ENCODE measurements around the gene MDC1.

Gene MDC1

DNA sequence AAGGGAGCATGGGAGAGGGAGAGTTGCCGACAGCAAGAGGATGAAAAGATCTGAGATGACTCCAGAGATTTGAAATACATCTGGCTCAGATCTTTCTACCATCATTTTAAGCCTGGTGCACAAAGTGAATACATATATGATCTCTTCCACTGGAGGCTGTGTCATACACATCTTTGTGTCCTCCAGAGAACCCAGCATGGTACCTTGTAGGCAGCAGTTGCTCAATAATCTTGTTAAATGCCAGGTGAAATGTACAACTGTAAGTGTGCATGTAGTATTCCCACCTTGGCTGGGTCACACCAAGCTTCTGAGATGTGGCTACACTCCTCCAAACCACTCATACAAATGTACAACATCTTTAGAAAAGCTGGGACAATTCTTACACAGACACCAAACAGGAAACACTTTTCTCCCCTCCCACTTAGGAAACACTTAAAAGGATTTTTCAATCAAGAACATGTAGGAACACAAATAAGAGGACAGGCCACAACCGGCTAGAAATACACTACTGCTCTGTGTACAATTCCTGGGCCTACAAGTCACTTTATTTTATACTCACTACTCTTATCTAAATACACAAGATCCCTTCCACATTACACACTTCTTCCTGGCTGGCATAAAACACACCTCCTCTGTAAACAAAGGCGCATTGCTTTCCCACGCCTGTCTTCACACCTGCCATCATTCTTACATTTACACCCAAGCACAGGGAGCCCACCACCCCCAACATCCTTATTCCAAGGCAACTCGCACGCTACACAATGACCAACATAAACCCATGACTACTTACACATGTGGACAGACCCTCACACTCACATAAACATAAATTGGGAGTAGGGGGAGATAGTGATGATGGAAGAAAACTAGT lies 31.1 kb upstream of the MDC1 start:
- DNase-seq: no peak

DNA sequence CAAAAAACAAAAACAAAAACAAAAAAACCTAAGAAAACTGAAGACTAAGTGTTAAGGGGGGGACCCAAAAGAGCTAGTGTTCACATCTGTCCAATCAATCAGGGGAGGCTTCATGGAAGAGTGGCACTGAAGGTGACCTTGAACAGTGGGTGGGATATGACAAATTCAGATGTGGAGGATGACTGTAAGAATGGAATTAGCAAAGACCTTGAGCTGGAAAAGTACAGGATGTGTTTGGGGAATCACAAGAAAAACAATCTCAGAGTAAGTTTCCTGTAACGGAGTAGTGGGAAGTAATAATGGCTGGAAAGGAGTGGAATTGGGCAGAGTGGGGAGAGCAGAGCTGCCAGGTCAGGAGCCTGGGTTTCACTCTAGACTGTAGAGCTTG lies 30.2 kb upstream of the MDC1 start:
- no peak for DNase-seq

DNA sequence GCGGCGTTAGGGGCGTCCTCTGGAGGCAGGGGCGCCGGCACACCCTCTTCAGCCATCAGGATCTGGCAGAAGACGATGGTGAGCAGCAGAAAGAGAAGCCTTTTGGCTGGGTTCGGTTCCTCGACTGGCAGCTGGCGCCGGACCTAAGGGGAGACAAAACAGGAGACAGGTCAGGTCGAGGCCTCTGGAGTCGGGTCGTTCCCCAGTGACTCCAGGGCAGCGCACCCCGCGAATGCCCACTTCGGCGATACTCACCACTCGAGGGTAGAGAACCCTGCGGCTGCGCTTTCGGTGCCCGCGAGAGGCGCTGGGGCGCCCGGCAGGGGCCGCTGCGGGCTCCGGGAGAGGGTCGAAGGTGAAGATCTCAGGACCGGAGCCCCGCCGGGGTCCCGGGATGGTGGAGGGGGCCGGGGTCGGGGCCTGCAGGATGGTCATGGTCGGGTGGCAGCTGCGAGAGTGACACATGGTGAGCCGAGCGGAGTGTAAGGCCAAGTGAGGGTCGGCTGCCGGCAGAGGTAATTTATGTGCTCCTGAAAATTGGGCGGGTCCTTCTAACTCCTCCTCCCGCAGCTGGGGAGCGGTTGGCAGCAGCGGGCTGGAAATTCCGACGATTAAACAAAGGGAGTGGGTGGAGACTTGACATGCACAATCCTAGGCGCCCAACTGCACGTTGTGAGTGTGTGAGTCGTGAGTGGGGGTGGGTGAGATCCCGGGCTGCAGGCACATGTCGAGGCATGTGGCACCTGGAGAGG lies 27.1 kb upstream of the MDC1 start, which contains the start of gene IER3:
IER3 (minus strand) TSS at position 494 of the 752 bp plus-strand sequence; CDS start at position 465, 29 bp downstream.
- peak; percentile 94 for DNase-seq

DNA sequence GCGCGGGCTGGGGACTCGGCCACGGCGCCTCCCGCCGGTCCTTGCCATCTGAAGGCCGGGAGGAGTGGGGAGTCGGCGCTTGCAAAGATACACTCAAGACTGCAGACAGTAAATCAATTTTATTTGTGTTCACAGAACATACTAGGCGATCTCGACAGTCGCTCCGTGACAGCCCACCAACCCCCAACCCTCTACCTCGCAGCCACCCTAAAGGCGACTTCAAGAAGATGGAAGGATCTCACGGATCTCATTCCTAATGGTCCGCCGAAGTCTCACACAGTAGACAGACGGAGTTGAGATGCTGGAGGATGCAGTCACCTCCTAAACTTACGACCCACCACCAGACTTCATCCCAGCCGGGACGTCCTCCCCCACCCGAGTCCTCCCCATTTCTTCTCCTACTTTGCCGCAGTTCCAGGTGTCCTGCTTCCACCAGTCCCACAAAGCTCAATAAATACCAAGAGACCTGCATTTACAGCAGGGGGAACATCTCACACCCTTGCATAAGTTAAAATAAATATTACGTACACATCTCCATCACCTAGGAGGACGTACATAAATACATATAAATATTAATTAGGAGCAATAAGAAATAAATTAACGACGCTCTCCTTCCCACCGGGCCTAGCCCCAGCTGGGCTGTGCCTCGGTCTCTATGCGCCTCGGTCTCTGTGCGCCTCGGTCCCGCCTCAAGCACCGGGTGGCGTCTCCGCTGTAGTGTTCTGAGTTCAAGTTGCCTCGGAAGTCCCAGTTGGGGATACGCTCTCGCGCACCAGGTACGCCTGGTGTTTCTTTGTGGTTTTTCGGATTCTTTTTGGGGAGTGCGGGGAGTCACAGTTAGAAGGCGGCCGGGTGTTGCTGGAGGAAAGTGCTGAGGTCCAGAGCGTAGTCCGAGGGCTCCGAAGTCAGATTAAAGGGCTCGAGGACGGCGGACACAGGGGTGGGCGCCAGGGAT lies 26.3 kb upstream of the MDC1 start:
- DNase-seq: peak; percentile 51

DNA sequence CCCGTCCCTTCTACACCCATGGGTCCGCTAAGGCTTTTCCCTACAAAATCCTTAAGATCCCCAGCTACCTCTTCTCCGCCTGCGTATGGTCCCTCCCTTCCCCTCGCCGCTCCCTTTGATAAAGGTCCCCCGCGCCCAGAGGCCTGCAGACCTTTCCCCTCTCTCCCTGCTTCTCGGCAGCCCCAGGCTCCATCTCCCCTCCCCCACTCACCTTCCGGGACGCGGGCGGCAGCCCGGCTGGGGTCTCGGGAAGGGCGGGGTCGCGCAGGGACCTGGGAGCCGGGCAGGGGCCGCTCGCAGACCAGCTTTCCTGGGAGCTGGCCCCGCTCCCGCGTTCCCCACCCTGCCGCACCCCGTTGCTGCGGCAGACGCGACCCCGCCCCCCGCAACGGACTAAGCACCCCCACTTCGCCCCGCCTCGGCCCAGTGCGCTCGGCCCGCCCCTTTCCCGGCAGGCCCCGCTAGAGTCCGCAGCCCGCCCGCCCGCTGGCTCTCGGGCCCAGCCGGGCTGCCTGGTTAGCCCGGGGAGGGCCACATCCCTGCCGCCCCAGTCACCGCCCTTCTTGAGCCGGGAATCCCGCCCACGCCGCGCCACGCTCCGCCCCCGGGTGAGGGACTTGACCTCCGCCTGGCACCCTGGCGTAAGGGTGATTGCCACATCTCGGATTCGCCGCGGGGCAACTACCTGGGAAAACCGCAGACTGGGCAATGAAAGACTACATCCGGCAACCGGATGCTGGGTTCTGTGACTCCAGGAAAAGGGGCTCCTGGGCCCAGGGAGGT lies 25.4 kb upstream of the MDC1 start, which contains the start of gene FLOT1:
FLOT1 (minus strand) TSS at position 372 of the 783 bp plus-strand sequence. CDS start 498 bp downstream, outside the sequence.
- peak; percentile 95 for DNase-seq

DNA sequence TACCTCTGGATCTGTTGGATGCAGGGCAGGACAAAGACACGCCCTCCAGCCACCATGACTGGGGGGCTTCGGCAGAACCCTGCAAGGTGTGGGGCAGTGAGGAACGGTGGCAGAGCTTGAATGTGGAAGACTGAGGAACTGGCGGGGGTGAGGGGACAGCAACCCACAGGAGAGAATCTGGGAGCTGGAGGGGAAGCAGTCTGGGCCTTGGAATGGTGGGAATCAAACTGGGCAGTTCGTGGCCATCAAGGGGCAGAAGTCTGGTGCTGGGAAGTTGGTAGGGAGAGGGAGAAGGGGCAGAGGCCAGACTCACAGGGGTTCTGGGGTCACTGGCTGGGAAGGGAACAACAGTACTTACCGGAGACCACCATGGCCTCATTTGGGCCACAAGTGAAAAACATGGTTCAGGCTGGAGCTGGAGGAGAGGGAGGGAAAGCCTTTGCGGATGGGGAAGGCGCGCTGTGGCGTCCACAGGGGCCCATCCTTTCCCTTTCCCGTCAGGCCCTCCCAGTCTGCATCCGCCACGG lies 24.8 kb upstream of the MDC1 start:
- DNase-seq: no peak

DNA sequence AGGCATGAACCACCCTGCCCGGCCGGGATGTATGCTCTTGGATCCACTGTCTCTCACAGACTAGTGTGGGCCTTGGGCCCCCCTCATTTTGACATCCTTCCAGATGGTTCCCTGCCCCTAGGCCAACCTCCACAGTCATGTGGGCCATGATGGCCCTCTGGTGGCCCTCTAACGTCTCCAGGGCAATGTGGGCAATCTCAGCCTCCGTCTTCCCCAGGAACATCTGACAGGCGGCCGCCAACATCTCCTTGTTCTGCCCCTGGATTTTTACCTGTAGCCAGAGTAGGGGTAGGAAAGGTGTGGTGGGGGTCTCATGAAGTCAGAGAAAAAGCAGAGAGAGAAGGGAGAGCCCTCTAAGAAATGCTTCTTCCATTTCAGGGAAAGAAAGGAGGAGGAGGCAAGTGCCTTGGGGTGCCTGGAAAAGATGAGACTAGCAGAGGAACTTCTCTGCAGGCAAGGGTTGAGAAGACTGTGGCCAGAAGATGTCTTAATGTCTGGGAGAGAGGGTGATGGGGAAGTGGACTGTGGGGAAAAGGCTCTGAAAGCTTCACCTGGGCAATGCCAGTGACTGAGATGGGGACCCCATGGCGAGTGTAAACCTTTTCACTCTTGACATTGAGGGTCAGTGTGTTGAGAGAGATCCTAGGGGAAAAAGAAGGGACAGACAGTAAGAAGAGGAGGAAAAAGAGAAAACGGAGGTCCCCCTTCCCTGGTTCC lies 24.1 kb upstream of the MDC1 start:
- DNase-seq: no peak

DNA sequence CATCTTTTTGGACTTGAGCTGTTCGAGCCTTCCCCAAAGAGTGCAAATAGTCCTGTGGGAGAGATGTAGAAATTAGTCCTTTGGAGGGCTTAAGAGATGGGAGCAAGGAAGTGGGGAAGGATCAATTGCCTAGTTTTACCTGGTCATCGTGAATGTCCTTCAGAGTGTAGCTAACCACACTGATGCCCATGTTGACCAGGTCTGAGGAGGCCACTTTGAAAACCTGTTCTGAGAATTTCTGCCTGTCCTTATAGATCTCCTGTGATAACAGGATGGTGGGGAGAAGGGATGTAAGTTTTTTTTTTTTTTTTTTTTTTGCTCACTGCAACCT lies 23.4 kb upstream of the MDC1 start:
- DNase-seq: no peak

DNA sequence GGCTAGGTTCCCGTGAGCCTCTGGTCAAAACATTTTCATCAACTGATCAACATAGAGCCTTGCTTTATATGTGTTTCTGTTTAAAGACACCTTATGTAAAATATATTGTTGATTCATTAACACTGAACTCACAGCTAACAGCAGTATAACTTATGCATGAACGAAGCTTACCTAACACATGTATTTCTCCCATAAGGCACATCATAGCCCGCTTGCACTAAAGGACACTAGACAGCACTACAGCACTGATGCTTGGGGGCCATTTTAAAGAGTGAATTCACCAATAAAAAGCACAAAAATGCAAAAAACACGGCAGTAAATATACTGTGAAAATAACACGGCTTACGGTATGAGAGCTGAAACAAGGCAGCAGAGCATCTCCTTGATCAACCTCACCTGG lies 21.5 kb upstream of the MDC1 start:
- DNase-seq: no peak

DNA sequence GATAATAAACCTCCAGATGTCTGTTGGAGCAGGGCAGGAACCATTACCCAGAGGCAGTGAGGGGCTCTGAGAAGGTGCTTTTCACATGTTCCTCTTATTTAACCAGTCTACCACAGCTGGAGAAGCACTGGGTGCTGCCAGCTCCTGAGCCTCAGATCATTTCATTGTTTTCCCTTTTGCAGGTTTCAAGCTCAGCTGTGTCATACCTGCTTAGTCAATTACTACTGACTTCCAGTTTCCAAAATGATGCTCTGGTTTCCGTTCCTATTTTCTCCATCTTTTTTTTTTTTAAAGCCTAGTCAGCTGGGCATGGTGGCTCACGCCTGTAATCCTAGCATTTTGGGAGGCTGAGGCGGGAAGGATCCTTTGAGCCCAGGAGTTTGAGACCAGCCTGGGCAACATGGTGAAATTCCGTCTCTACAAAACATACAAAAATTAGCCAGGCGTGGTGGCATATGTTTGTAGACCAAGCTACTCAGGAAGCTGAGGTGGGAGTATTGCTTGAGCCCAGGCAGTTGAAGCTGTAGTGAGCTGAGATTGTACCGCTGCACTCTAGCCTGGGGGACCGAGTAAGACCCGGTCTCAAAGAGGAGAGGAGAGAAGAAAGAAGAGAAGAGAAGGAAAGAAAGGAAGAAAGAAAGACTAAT lies 18.7 kb upstream of the MDC1 start:
- no peak for DNase-seq

DNA sequence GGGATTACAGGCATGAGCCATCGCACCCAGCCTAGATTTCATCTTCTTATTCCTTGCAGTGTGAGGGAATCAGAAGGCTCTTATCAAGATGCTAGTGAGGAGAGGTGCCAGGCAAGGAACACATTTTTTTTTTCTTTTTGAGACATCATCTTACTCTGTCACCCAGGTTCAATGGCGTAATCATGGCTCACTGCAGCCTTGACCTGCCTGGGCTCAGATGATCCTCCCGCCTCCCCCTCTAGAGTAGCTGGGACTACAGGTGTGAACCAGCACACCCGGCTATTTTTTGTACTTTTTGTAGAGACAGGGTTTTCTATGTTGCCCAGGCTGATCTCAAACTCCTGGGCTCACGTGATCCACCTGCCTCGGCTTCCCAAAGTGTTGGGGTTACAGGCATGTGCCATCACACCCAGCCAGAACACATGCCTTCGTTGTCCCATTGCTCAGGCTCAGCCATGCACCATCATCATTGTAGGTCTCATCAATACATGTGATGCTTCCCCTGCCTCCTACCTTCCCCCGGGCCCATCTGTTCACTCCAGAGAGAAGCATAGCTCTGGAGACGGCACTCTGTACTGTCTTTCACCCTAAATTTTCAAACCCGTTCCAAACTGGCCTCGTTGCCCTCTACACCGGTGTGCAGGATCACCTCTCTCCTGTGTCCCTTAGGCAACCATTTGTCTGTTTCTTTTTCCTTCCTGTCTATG lies 15.3 kb upstream of the MDC1 start:
- DNase-seq: no peak

DNA sequence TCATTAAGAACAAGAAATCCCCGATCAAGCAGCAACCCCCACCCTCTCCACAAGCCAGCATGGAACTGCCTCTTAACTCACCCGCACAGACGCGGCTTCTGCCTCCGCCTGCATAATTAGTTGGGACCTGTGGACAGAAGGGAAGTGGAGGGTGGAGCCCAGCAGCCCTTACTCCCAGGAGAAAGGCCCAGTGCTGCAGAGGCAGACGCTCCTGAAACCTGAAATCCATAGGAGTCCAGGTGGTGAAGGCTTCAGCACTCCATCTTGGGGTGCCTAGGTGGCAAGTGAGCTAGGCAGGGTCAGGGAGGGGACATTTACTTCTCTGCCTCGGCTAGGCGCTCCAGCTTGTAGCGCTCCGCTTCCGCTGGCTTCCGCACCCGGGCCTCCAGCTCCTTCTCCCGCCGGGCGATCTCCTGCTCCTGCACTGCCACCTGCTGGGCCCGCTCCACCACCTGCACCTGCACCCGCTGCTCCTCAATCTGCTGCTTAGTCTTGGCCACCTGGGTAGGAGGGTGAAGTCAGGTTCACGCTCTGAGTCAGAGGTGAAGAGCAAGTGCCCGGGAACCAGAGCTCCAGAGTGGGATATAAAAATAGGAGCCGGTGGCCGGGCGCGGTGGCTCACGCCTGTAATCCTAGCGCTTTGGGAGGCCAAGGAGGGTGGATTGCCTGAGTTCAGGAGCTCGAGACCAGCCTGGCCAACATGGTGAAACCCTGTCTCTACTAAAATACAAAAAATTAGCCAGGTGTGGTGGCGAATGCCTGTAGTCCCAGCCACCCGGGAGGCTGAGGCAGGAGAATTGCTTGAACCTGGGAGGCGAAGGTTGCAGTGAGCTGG lies 13.7 kb upstream of the MDC1 start:
- peak; percentile 79 for DNase-seq

DNA sequence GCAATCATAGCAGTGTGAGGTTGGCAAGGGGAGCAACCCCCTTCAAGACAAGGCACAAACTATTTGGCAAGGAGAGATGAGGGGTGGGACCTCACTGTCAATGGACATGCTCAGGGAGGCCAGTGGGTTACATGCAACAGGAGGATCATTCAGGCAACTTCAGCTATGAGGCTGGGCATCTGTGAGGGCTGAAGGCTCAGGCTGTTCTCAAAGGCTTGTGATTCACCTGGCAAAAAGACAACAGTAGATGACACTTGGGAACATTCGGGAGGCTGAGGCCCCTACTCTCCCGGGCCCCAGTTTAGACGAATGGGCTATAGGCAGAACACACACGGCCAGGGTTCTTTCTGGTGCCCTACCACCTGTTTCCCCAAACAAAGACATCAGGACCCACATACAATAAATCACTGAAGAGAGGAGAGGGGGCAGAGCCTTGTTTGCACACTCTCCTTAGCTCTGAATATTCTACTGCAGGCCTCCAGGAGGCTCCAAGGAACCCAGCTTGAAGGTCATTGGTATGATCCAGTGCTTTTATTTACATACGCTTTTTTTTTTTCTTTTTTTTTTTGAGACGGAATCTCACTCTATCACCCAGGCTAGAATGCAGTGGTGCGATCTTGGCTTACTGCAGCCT lies 11.0 kb upstream of the MDC1 start:
- DNase-seq: peak; percentile 22

DNA sequence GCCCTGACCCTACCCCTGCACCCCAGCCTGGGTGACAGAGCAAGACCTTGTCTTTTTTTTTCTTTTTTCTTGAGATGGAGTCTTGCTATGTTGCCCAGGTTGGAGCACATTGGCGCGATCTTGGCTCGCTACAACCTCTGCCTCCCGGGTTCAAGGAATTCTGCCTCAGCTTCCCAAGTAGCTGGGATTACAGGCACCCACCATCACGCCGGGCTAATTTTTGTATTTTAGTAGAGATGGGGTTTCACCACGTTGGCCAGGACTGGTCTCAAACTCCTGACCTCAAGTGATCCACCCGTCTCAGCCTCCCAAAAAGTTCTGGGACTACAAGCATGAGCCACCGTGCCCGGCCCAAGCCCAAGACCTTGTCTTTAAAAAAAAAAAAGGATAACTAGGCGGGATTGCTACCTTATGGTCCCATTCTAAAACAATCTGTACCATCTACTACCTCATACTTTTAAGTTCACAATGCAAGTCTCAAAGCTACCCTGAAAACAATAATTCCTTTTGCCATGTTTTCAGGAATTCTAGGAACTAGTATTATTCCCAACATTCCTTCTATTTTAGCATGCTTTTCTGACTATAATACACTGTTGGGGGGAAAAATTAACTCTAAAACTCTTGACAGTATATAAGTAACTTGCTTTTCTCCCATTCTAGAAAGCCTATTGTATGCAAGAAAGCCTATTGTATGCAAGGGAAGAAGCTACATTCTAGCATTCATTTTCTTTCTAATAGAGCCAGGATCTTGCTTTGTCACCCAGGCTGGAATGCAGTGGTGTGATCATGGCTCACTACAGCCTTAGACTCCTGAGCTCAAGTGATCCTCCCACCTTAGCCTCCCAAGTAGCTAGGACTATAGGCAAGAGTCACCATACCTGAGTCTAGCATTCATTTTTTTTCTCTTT lies 9.7 kb upstream of the MDC1 start:
- DNase-seq: peak; percentile 14

DNA sequence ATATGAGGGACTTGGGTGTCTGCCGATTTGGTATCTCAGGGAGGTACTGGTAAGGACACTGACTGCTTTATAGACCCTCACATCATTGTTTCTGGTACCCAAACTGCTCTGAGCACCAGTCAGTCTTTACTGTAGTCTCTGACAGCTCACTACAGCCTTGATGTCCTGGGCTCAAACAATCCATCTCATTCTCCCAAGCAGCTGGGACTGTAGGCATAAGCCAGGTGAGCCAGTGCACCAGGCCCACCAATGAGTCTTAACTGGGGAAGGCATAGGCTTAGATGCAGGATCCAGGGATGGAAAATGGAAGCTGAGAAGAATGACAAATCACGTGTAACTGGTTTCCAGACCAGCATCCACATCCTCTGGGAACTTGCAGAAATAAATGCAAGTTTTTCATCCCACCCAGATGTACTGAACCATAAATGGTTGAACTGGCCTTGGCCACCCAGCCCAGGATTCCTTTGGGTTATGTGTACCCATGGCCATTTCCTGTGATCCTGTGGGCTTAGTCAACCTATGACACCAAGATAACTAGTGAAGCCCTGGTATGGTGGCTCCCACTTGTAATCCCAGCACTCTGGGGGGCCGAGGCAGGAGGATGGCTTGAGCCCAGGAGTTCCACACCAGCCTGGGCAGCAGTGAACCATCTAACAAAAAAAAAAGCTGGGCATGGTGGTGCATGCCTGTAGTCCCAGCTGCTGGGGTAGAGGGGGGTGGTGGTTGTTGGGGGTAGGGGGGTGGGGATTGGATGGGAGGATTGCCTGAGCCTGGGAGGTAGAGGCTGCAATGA lies 8.8 kb upstream of the MDC1 start:
- peak; percentile 43 for DNase-seq

DNA sequence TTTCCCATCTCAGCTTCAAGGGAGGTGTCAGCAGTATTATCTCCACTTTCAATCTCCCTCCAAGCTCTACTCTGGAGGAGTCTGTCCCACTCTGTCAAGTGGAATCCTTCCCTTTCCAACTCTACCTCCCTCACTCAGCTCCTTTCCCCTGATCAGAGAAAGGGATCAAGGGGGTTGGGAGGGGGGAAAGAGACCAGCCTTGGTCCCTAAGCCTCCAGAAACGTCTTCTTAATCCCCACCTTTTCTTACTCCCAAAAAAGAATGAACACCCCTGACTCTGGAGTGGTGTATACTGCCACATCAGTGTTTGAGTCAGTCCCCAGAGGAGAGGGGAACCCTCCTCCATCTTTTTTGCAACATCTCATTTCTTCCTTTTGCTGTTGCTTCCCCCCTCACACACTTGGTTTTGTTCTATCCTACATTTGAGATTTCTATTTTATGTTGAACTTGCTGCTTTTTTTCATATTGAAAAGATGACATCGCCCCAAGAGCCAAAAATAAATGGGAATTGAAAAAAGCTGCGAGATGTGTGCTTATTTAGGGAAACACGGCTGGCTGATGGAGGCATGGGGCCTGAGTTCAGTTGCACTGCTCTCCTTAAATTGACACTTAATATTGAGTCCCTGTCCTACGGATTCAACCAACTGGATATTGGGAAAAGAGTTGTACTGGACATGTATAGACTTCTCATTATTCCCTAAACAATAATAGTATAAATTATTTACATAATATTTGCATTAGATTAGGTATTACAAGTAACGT lies 8.0 kb upstream of the MDC1 start:
- no peak for DNase-seq
